HG03039 (cell line): ENCODE results near the gene GPR33.
A peak's percentile ranks its signal among the peaks of the same experiment; 100 is the strongest.
"Not testable (repeated sequence)": the region's sequence is repeated elsewhere in the genome, so short reads cannot be mapped to it uniquely, and the experiment has no call there.

Experiments used
- ATAC-seq: cut with Tn5 transposase; IDR thresholded peaks from one replicate; pipeline ENCODE4 v1.9.1; 2021; ENCODE audit warnings: mild to moderate bottlenecking, moderate library complexity; ENCODE audit not compliant: unreplicated experiment

The GPR33 gene

DNA sequence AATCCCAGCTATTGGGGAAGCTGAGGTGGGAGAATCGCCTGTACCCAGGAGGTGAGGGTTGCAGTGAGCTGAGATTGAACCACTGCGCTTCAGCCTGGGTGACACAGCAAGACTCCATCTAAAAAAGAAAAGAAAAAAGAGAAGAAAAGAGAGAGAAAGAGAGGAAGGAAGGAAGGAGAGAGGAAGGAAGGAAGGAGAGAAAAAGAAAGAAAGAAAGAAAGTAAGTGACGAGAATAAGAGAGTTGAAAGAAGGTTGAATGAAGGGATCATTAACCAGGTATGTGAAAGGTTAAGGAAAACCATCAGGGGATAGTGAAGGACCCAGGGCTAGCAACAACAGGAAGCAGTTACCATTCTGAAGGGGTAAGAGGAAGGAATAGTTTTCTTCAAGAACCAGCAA is 26.3 kb downstream of the GPR33 start:
- no peak for ATAC-seq

DNA sequence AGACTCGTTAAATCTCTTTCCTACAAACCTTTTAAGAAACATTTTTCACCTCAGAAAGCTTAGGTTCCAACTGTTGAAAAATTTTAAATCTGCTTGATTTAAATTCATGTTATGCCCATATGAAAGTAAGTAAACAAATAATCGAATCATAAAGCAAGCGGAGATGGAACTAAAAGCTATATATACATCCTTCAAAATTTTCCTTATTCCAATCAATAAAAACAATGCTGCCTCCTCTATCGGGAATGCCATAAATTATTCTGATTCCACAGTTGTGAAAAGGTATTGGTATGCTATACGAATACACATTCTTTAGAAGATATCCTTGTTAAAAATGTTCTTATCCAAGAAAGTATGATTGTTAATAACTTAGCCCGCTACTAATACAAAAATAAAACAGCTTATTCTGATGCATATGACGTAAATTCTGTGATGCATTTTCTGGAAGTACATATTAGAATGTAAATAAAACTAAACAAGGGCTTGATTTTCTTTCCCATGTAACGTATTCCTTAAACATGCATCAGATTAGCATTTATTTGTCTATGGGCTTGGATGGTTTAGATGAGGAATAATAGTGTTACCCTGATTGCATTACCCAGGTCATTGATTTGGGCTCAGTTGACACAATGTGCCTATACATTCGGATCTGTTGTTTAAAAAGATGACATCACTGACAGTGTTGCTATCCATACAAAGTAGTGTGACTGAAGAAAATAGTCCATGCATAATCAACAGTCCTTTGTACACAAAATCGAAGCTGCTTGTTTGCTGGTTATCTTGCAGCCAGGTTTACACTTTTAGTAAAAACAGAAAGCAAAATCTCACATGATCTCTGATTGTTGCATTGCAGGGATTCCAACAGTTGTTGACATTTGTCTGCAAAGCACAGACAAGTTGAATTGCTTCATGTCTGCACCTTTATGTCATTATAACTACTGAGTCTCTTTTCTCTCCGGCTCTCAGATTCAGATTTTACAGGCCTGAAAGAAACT is 29.9 kb downstream of the GPR33 start:
- ATAC-seq, result no peak

DNA sequence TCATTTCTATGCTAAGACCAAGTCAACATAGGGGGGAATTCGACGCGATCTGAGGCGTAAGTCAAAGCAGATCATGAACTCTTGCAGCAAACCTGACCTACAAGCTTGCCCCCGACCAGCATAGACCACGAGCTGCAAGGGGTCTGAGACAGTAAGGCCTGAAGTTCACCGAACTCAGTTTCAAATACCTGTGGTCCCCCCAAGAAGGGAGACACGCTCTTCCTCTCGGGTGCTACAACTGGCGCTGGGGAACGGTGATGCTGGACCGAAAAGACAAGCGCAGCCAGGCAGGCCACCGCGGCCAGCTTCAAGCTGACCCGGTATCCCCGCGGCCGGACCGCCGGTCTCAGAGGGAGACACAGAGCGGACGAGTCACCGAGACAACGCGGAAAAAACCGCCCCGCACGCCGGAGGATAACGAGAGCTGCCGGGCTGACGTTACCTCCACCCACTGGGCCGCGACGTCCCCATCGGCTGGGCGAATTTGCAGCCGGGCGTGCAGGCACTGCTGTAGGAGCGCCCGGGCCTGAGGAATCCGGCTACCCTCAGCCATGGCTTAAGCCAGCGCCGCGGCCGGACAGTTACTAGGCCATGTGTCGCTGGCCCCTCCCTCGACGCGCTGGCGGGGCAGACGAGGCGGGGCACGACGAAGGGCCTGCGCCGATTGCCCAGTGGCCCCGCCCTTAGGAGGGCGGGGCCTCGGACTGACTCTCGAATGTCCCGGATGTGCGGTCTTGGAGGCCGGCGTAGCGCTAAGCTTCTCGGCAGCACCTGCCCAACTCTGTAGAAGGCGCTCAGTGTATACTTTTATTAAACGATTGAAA is 30.8 kb downstream of the GPR33 start, which contains the start of gene DTD2:
TSS of gene DTD2 (minus strand) at position 666 of the 824 bp plus-strand sequence. CDS start at position 553, 113 bp downstream.
- ATAC-seq, result peak; percentile 99

DNA sequence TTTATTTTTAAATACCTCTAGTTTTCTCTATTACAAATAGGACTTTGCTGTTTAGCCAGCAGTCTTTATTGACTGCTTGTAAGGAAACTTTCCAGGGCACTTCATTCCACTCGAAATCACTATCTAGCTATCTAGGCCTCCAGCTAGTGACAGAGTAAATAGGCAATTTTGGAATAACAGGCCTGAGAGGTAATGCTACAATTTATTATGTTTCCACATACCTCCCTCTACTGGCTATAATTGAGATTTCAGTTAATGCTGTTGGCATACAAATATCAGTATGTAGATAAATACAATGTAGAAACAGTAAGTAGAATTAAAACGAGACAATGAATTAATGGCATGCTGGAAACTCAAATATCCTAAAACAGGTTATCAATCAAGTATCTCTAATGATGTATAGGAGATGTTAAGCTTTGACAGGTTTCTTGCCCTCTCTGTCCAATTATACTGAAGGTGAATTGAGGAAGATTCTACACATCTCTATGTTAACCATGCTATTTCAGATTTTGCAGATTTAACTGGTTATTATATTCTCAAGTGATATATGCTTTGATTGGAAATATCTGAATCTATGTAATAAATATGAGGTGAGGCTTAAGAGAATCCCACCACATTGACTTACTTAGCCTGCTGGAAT is 37.7 kb downstream of the GPR33 start:
- no peak for ATAC-seq

DNA sequence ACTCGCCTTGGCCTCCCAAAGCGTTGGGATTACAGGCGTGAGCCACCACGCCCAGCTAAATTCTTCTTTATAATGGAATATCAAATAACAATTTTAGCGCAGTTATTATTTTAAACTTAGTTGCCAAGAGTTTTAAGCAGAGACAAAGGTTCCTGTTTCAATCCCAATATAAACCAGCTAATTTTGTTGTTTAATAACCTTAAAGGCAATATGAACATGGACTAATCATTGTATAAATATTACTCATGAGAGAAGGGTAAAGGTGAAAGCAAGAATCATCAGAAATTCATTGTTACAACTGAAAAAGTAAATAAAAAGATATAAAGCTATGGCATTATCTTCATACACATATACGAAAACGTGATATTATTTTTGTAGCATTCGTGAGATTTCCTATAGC is 38.7 kb downstream of the GPR33 start:
- ATAC-seq, result no peak

DNA sequence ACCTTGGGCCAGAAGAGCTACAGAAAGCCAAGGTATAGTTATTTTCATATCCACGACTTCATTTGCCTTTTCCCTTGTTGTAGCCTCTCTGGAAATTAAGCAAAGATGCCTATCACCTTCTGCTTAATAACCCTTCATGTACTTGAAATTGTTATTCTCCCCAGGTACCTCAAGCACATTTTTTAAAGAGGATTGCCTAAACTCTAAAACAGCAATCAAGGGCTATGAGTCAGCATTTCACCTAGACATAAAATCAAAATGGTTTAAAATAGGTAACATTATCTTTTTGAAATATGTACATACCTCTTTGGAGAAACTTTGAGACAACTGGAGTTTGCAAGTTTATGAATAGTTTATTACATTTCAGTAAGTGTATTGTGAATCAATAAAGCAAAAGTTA is 42.1 kb downstream of the GPR33 start:
- ATAC-seq, result no peak

DNA sequence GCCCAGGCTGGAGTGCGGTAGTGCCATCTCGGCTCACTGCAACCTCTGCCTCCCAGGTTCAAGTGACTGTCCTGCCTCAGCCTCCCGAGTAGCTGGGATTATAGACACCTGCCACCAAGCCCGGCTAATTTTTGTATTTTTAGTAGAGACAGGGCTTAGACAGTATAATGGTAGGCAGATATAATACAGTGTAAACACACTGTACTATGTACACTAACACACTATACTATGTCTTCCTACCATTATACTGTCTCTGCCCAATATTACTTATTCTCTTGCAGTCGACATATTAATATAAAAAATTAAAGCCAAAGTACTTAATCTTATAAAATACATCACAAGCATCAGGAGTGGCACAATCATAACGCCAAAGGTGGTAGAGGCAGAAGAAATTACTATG is 45.6 kb downstream of the GPR33 start:
- ATAC-seq, result no peak

DNA sequence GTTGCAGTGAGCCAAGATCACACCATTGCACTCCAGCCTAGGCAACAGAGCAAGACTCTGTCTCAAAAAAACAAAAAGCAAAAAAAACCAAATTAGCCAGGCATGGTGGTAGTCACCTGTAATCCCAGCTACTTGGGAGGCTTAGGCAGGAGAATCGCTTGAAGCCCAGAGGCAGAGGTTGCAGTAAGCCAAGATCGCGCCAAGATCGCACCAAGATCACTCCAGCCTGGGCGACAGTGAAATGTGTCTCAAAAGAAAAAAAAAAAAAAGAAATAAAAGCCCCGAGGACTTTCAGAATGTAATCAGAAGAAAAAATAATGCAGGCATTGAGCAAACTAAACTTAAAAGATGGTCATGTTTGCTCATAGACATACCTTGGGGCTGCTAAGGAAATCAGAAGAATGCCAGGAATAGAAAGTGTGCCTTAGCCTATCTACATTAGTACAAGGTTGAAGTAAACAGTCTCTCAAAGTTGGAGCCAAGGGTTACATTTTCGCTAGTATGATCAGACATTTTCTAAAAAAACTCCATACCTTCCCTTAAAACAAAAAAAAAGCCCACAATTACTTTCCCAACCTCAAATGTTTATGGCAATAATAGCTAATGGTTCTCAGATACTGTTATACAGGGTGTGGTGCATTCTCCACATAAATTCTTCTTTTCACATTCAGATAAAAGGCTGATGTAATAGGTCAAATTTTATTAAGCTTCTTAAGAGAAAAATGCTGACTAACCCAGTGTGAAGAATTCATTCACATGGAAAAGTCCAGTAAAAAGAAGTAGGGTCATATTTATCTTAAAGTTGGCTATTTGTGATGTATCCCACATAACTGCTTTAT is 46.3 kb downstream of the GPR33 start:
- ATAC-seq, result no peak

DNA sequence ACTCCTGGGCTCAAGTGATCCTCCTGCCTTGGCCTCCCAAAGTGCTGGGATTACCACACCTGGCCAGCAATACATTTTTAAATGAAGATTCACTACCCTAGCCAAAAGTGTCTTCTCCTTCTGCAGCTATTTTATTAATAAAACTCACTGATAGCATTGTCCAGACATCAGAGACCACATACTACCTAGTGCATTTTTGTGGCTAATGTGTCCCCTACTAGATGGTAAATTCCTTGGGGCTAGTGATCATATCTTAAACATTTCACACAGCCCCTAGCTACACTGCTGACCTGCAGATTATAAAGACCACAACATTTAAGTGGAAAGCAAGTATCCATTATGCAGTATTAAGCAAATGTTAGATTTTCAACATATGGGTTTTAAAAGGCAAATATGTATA is 47.6 kb downstream of the GPR33 start:
- ATAC-seq, result no peak

DNA sequence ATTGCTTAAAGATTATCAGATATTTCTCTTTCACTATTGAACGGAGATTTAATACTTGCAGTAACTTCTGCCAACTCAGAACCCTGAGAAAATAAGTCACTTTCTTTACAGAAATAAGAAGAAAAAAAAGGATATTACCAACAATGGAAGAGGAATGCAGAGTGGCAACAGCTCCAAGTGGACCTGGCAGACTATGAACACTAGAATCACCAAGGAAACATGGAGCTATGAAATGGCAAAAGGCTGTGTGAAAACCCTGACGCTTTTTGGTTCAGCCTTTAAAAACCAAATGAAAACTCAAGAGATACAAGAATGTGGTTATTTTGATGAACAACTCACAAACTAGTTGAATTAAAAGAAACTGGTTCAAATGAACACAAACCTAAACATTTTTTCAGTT is 48.3 kb downstream of the GPR33 start:
- no peak for ATAC-seq

DNA sequence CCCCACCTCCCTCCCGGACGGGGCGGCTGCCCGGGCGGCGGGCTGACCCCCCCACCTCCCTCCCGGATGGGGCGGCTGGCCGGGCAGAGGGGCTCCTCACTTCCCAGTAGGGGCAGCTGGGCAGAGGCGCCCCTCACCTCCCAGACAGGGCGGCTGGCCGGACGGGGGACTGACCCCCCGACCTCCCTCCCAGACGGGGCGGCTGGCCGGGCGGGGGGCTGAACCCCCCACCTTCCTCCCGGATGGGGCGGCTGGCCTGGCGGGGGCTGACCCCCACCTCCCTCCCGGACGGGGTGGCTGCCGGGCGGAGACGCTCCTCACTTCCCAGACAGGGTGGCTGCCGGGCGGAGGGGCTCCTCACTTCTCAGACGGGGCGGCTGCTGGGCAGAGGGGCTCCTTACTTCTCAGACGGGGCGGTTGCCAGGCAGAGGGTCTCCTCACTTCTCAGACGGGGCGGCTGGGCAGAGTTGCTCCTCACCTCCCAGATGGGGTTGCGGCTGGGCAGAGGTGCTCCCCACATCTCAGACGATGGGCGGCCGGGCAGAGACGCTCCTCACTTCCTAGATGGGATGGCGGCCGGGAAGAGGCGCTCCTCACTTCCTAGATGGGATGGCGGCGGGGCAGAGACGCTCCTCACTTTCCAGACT is 50.7 kb downstream of the GPR33 start:
- ATAC-seq, result not testable (repeated sequence)

DNA sequence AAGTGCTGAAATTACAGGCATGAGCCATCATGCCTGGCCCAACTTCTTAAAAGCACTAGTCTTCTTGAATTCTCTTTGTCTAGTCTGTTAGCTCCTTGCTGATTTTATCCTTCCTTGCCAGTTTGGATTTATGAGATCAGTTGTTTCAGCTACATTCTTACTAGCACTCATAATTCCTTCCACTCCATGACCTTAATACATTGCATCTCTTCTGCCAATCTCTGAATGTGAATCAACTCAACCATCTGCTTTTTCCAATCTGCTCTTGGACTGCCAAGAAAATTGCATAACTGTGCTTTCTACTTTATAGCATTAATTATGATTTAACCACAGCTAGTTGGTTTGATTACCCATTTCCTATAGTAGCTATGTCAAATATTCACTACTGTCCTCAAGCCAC is 52.6 kb downstream of the GPR33 start:
- no peak for ATAC-seq
